A549 treated with GW870086 at 1 μM for 4 hours (cell line): ENCODE results near the gene FBLN2. TPM values are rescaled to one million over a fixed set of nuclear protein-coding genes. Genes with fewer than 3 reads are reported as not detected.

Experiments used
- total RNA-seq: library from RNA; stranded (reverse); fragments of 200-300 nt; extraction: Qiagen RNA extraction; gene quantifications from 5 replicates; pipeline ENCODE4 v1.2.3, GENCODE V29; 2022; ENCODE audit warnings: low read depth

The FBLN2 gene
- total RNA-seq, result 1.6 to 3.4 TPM (median 2.2 TPM) in 5 replicates

GRCh38 chr3:13548696-13549622 lies at the start of gene FBLN2:
Gene FBLN2, plus strand, starts transcription at chr3:13549125. Its CDS starts 21,231 bp downstream, at chr3:13570356.

Other genes with a start within 250 kb of the FBLN2 start
- gene NUP210, start 128.8 kb upstream of the FBLN2 start, total RNA-seq, result 31.1 to 44.3 TPM (median 38.2 TPM) in 5 replicates
- 8.4 to 12.2 TPM (median 8.6 TPM) in 5 replicates for gene HDAC11, start 68.8 kb upstream of the FBLN2 start, total RNA-seq